Activated naive CD4-positive, alpha-beta T cell treated with anti-CD3 and anti-CD28 coated beads, Interleukin-2, amount 50 U/mL, for 24 hours (primary cell): Measurements from ENCODE around the gene POTEF.
"Not testable (repeated sequence)": the region's sequence is repeated elsewhere in the genome, so short reads cannot be mapped to it uniquely, and the experiment has no call there.

Experiments
- H3K27ac Mint-ChIP-seq: one replicate; pipeline ENCODE4 v1.8.0; 2021; ENCODE audit warnings: mild to moderate bottlenecking, mixed read lengths
- H3K27me3 Mint-ChIP-seq: one replicate; pipeline ENCODE4 v1.8.0; 2021; ENCODE audit warnings: mixed read lengths
- H3K36me3 Mint-ChIP-seq: one replicate; pipeline ENCODE4 v1.8.0; 2021; ENCODE audit warnings: mixed read lengths
- H3K4me1 Mint-ChIP-seq: one replicate; pipeline ENCODE4 v1.8.0; 2021; ENCODE audit warnings: mixed read lengths
- H3K4me3 Mint-ChIP-seq: one replicate; pipeline ENCODE4 v1.8.0; 2021; ENCODE audit warnings: mild to moderate bottlenecking, mixed read lengths
- H3K9me3 Mint-ChIP-seq: one replicate; pipeline ENCODE4 v1.8.0; 2021; ENCODE audit warnings: mixed read lengths

Gene POTEF

DNA sequence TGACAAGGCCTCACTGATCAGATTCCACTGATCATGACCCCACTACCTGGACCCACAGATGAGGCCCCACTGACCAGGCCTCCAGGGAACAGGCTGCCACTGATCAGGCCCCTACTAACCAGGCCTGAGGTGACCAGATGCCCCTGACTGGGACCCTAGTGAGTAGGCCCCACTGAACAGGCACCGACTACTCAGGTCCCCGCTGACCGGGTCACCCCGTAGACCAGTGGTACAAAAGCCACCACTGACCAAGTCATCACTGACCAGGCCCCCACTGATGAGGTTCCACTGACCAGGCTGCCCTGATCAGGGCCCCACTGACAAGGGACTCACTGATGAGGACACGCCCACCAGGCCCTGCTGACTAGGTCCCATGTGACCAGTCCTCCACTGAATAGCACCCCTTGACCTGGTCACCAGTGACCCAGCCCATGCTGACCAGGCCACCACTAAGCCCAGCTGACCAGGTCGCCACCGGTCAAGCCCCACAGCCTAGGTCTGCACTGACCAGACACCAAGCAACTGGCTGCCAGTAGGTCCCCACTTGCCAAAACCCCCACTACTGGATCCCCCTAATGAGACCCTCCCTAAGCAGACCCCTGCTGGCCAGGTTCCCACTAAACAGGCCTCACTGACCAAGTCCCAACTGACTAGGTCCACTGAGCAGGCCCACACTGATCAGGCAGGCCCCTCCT is 75.7 kb downstream of the POTEF start:
- not testable (repeated sequence) for H3K36me3 Mint-ChIP-seq, H3K4me1 Mint-ChIP-seq, H3K27ac Mint-ChIP-seq

DNA sequence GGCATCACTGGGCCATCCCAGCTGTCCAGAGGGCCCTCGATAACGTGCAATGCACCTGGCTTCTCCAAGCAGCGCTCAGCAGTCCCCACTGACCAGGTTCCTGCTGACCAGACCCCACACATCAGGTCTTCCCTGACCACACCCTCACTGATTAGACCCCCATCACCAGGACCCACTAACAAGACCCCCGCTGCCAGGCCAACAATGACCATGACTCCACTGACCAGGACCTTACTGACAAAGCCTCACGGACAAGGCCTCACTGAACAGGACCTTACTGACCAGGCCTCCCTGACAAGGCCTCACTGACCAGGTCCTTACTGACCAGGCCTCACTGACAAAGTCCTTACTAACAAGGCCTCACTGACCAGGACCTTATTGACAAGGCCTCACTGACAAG is 76.6 kb downstream of the POTEF start:
- H3K27ac Mint-ChIP-seq = peak overlapping the region; percentile 8
- H3K4me3 Mint-ChIP-seq, H3K27me3 Mint-ChIP-seq, H3K9me3 Mint-ChIP-seq, H3K36me3 Mint-ChIP-seq, H3K4me1 Mint-ChIP-seq: not testable (repeated sequence)

More for the DNA sequence above, 75.7 kb downstream of the POTEF start:
- not testable (repeated sequence) for H3K9me3 Mint-ChIP-seq, H3K4me3 Mint-ChIP-seq, H3K27me3 Mint-ChIP-seq

DNA sequence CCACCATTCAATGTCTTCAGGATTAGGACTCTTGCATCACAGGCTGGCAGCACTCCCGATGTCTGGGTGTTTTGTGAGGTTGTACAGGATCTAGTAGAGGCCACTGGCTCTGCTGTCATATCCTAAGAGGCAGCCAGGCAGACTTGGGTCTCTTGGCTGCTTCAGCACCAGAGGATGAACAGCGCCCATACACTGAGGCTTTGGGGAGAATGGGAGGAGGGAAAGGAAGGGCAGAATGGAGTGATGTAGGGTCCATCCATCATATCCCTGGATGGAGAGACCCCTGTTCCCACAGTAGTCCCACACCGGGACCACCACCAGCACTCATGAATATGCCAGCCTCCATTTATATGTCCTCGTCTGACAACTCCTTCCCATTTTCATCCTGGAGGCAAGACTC is 80.6 kb downstream of the POTEF start:
- H3K27ac Mint-ChIP-seq = not testable (repeated sequence)

GRCh38 chr2:130038265-130038603 is 90.8 kb downstream of the POTEF start:
- H3K9me3 Mint-ChIP-seq, H3K36me3 Mint-ChIP-seq, H3K27me3 Mint-ChIP-seq, H3K27ac Mint-ChIP-seq, H3K4me1 Mint-ChIP-seq, H3K4me3 Mint-ChIP-seq: not testable (repeated sequence)

More for the DNA sequence above, 80.6 kb downstream of the POTEF start:
- H3K4me3 Mint-ChIP-seq, H3K36me3 Mint-ChIP-seq, H3K9me3 Mint-ChIP-seq, H3K27me3 Mint-ChIP-seq, H3K4me1 Mint-ChIP-seq: not testable (repeated sequence)

- not testable (repeated sequence) for H3K36me3 Mint-ChIP-seq, H3K27ac Mint-ChIP-seq, H3K4me3 Mint-ChIP-seq, H3K4me1 Mint-ChIP-seq, H3K9me3 Mint-ChIP-seq
- H3K27me3 Mint-ChIP-seq = peaks cover 11% of the 10 kb centered on the region
Measured at GRCh38 chr2:130025931-130026330, 103.1 kb downstream of the POTEF start.
